NCI-H510A treated with DMSO at 0.1 percent for 48 hours (cell line): Measurements from ENCODE around the gene ITPKB.
A peak's percentile ranks its signal among the peaks of the same experiment; 100 is the strongest.

Experiments
- DNase-seq: peaks from one replicate; lab custom pipeline; 2025; lab: John Stamatoyannopoulos, UW

The ITPKB gene

DNA sequence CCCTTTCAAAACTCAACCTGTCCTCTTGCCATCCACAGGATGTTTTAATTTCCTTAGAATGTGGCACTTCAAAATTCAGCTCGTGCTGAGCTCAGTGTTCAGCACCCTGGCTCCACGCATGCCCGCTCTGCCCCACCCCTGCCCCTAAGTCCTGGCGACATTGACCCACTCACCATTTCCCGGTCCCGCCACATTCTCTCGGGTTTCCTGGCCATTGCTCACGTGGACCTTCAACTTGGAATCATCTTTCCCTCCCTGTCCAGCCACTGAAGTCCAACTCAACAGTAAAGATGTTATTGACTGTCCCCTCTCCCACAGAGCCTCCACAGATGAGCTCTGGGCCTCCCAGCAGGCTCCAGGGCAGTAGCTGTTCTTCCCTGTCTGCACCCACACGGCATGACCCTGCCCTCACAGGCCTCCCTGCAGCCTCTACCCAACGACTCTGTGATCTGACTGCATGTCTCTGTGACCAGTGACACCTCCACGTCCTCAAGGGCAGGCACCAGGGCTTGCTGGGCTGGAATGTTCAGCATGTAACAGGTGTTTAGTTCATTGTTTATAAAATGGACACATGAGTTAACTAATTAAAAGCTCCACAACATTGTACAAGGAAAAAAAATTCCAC is 53.8 kb downstream of the ITPKB start:
- no peak for DNase-seq

DNA sequence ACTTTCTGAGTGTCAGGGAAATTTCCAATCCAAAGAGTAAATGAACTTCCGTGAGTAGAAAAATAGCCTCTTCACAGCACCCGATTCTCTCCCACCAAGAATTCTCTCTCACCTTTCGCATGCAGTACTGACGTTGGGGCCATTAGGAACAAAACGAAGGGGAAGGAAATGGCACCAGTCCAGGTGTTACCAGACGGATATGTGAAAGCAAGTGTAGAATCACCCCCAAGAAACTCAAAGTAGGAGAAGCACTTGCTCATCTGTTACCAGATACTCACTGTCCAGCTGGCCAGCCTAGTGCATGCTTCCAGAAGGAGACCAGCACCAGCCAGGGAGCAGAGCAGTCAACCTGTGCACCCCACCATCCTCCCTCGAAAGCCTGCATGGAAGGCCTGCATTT is 55.1 kb downstream of the ITPKB start:
- no peak for DNase-seq

DNA sequence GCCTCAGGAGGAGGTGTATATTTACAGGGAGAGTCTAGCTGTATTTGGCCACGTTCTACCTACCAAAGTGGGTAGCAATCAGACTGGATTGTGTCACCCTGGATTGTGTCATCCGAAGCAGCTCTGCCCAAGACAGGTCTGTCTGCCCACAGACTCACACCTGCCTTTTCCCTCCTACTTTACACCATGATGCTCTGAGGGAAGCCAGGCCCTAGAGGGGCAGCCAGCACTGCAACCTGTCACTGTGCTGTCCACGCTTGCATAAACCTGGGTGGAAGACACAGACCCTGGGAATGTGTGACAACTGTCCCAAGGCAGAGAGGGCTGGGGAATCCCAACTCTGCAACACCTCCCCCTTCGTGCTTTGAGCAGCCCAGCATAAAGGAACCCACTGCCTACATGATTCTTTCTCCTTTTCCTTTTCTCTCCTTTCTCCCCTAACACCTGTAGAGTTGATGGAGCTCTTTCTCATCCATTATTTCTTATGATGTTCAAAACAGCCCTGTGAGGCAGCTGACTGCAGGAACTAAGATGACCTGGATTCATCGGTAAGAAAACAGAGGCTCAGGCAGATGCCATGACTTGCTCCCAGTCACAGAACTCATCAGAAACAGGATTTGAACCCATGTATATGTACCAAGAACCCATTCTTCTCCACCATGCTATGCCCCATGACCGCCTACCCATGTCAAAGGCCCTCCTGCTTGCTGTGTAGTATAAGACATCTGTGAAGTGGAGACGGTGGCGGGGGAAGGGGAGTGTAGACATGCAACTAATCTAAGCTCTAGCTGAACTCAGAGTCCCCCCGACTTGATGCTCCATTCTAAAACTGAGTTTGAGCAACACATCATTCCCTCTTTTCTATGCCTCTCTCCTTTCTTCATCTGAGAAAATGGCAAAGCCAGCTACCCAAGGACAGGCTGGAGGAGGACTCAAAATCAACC is 55.9 kb downstream of the ITPKB start:
- peak; percentile 33 for DNase-seq

DNA sequence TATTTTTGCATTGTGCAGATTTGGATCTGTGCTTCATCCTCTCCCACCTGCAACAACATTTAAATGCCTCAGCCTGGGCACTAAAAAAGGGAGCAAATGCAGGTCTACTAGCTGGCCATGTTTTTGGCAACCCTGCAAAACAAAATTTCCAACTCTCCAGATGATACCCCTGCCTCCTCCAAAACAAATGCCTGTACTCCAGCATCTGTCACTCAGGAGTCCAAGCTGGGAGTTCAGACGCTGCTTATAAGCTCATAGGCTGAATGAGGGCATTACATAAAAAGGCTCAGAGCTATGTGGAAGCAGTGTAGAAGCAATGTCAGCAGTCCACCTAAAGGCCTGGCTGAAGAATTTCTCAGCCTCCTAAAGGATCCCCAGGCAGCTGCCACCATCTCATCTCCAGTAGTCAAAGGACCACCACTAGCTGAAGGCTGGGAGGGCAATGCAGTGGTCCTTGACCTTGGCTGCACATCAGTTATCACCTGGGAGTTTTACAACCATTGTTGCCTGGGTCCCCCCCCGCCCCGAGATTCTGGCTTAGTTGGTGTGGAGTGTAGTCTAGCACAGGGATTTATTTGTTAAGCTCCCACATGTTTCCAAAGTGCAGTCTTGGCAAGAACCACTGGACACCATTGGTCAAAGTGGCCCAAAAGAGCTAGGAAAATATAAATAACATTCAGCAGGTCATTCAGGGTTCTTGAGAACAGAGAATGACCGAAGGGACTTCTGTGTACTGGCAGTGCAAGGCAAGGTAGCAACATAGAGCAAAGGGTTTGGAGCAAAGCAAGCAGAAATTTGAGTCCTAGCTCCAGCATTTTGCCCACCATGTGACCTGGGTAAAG is 57.2 kb downstream of the ITPKB start:
- no peak for DNase-seq

DNA sequence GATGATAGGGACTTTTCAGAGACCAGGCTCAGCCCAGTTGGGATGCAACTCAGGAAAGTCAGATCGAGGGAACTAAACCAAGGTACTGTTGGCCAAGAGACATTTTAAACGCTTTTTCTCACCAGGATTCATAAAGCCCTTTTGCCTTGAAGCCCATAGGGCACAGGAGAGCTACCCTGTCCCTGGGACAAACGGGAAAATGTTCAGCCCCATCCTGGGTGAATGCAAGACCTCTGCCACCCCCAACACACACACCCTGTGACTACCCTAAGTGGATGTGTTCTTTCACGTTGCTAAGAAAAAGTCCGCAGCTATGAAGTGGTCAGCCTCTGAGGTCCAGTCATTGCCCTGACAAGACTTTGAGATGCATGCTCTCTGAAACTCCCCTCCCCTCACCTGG is 58.4 kb downstream of the ITPKB start:
- DNase-seq = no peak

DNA sequence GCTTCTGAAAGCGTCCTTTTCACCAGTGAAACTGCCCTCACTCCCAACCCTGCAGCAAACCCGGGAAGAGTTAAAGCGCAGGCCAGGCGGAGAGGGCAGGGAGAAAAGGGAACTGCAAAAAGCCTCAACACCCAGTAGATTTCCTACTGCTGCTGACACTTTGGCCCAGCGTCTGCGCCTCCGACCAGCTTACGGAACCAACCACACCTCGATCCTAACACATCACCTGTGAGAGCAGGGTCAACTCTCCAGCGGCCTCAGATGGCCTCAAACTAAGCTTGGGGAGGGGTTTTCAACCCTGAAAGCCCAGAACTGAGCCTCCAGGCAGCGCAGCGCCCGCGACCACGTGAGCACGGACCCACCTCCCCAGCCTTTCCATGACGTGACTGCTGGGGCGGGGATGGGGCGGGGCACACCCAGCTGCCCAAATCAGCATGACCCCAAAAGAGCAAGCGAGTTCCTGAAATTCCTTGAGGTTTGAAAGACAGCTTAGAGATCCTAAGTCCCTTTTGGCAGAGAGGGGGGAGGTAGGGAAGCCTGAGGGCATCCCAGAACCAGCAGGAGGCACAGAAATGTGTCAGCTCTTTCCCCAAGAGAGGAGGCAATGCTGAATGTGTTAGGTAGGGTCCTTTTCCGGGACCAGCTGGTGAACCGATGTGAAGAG is 59.1 kb downstream of the ITPKB start:
- DNase-seq = no peak

DNA sequence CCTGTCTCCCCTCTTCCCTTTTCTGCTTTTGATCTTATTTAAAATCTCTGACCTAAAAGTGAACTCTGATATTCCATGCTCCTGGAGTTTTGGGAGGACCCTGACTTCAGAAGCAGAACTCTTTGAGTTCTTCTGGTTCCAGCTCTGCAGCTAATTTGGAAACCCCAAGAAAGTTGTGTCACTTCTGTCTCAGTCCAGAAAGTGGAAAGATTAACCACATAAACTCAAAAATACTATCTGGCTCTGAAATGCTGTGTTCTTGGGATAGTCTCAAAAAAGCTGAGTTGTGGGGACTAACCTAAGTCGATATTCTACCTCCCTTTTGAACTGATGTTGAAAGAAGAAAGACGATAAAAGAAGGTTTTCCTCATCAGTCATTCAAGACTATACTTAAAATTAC is 59.8 kb downstream of the ITPKB start:
- no peak for DNase-seq

DNA sequence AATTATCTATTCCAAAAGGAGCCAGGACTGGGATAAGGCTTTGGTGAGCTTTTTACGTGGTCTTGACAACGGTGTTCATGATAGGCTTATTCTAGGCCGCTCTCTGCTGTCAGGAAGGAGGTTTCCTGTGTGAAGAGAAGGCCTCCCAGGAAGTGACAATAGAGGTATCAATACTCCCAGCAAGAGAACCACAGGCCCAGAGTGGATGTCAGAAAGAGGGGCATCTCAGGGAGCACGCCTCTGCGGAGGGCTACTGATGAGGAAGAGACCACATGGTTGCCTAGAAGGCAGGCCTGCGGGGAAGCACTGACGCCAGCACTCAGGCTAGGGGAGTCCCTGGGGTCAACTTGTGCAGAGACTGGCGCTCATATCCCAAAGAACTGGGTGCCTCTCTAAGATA is 60.4 kb downstream of the ITPKB start:
- DNase-seq = no peak

DNA sequence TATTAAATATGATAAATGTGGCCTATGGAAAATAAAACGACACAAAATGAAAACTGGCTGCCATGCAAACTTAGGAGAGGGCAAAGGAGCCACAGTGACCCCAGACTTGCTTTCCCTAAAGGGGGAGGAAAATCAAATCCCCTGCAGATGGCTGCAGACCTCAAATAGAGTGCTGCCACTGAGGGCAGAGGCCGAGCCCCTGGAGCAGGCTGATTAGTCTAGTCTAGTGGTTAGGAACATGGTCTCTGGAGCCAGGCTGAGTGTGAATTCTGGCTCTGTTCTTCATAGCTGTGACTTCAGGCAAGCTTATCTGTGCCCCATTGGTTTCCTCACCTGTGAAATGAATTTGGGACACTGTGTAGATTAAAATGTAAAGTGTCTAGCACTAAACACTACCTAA is 60.8 kb downstream of the ITPKB start:
- no peak for DNase-seq

DNA sequence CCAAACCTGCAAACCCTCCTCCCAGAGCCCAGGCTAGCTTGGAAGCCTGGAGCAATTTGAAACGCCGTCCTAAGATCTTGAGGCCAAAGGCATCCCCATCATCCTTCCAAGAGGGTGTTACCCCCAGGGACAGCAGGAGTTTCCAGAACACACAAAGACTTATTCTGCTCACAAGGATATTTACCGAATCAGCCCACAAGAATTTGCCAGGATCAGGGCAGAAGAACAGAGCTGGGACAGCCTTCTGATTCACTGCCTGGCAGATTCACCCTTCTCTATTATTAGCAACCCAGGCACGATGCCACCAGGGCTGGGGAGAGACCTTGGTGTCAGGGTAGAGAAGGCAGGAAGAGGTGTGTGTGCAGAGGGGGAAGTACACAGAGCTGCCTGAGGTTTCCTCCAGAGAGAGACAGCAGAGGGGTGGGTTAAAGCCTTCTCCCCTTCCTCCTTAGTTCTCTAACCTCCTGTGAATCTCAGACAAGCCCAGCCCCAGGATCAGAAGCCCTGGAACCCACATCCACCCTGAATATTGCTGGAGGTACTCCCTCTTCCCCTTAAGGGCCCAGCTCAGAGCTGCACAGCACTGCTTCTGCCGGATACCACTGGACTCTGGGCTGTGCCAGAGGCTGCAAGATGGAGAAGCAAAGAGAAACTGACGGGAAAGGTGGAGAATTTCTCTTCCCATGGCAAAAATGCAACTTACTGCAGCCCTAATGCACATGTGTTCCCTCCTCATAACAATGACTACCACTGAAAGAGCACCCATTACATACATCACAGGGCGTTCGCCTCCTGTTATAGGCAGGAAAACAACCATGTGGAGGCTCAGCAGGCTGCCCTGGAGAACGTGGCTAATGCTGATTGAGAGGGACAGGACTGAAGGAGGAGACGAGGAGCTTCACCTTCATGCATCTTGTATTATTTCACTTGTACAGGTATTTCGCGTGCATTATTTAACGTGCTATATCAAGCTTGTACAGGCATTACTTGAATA is 61.8 kb downstream of the ITPKB start:
- DNase-seq = no peak

DNA sequence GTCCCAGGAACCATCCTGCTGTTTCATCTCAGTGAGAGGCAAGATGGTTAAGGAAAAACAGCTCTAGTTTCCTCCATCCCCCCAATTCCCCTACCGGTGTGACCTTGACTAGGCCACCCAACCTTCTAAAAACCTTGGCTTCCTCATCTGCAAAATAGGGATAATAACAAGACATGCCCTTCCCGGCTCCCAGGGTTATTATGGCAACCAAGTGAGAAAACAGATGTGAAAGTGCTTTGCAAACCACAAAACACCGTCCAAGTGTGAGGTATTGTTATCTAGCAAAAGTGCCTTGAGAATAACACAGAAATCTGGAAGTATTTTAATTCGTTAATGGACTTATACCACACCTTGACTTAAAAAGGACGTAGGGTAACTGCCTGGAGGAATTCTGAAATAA is 62.7 kb downstream of the ITPKB start:
- DNase-seq = no peak

DNA sequence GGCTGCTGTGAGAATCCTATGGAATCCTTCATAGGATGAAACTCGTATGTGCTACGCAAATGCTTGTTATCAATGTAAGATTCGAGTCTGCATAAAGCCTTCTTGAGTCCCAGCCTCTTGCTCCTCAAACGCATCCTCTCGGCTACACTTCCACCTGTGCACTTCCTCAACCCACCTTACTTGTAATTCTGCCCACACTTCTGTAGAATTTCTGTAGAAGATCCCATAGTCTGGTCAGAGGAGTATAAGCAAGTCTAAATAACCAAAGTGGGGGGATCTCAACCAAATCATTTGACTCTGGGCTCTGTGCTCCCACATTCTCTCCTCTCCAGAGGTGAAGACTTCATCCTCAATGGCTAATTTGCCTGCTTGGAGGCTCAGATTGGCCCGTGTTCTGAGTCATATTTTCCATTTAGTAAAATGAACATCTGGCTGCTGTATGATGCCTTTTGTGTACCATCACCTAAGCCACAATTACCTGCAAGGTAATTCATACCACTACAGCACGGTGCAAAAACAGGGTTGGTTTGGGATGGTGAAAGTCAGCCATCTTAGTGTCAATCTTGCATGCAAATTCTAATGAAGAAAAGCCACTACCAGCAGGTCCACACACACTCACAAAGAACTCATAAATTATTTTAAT is 63.2 kb downstream of the ITPKB start:
- no peak for DNase-seq

DNA sequence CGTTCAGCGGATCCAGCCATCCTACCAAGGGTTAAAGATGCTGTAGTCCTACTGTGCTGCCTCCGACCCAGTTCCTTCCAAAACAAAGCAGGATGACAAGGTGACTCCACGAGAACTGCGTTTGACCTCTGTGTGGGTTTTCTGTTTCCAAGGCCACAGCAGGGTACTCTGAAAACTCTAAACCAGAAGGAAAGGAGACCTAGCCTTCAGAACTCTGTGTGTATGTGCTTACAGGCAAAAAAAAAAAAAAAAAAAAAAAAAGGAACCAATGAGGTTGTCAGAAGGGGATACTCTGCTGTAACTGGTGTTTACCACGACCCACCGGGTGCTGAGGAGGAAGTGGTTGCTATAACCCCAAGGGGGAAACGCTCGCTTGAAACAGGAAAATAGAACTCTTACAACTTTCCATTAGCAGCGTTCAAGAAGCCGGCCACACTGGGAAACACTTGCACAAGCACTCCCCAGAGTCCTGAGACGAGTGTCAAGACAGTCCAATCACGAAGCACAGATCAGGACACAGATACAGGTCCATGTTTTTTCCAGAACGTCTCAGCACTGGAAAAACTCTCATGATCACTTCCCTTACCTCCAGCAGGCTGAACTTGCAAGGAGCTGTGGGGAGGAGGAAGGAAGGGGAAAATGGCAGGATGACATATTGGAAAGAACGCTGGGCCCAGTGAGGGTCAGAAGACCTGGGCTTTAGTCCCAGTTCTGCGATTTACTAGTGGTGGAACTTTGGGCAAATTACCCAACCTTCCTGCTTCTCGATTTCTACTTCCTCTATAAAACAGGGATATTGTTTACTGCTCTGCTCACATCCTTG is 64.0 kb downstream of the ITPKB start:
- no peak for DNase-seq

DNA sequence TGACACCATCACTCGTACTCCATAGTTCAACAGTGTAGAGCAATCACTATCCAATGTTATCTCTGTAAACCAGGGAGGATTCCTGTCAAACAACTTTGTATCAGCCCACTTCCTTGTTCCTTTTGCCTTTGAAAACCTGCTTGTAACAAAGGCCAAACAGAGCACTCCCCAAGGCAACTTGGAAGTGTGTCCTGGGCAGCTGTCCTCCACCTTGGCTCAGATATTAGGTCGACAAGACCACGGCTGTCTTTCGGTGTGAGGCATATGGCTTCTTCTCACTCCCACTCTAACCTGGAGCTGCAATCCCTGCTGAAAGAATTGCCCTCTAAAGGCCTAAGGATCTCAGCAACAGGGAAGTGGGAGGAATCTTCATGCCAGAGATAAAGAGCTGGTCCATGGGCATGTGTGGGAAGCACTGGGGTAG is 66.7 kb downstream of the ITPKB start:
- DNase-seq = peak; percentile 92

DNA sequence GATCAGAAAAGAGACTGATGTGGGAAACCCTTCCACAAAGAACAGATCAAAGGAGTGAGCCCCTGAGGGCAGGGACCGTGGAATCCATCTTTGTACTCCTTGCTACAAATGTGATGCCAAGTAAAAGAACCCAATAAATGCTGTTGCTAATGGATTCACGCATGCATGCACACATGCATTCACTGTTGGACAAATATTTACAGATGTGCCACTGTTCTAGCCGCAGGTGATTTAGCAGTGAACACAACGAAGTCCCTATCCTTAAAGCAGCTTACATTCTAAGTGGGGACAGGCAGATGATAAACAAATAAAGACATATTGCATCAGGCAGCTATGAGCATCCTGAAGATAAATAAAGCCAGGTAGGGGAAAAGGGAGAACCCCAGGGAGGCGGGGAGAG is 67.8 kb downstream of the ITPKB start:
- peak; percentile 93 for DNase-seq

DNA sequence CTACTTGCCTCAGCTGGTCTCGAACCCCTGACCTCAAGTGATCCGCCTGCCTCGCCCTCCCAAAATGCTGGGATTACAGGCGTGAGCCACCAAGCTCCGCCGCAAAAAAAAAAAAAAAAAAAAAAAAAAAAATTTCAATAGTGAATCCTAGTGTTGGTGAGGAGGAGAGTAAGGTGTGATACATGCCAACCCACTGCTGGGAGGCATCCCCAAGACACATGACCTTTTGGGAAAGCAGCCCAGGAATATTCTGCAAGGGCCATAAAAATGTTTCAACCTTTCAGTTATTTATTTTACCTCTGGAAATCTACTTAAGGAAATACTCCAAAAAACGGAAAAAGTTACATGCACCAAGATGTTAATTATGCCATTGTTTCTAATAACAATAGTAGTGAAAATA is 69.0 kb downstream of the ITPKB start:
- DNase-seq = no peak

DNA sequence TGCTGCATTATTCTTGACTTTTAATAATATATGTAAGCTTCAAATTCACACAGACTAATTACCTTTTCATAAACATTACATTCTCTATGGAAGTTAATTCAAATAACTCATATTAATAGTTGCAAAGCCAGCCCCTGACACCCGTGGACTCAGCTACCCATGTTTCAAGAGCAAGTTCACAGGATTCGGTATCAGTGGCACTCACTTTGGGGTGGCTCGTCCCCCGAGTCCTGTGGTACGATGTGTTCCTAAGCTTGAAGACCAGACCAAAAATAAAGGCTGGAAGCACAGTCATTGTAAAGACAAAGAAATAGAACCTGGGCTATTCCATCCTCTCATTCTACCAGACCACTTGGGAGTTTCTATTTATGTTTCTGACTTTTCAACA is 70.9 kb downstream of the ITPKB start:
- DNase-seq = no peak

DNA sequence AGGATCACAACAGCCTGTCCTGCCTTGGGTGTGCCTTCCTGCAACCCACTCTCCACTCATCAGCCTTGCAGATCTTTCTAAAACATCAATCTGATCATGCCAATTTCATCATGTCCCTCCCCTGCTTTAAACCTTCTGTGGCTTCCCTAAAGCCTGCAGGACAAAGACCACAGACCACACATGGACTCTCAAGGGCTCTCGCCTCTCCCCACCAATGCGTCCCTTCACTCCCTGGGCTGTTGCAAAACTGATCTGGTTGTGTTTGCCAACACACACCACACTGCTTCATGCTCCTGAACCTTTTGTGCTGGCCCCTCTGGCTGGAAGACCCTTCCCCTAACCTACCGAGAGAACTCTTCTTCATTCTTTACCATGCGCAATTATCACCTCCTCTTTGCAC is 72.4 kb downstream of the ITPKB start:
- DNase-seq = no peak

DNA sequence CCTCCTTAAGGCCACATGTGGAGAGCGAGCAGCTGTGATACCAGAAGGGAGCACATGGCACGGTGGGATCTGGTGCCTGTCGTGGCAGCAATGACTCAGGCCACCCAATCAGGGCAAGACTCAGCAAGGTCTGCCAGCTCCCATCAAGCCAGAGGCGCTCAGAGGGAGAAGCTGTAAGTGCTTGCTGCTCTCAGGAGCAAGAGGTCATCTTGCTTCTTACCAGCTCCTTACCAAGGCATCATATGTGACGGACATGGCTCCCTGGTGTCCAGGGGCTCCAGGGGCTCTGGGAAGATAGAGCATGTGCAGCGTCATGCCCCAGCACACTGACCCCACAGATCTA is 72.9 kb downstream of the ITPKB start:
- DNase-seq = no peak
